Body of pancreas (tissue), 4 donors: ENCODE results near the gene KDM4B.

Source experiments
- CTCF ChIP-seq, 7 experiments: fragments of 450-650 bp in 4 of 7; fragments of 200-600 bp in 3 of 7; sonication (generic) in 3 of 7; IDR thresholded peaks; one replicate each; pipeline ENCODE4 v1.5.1; 2016 to 2019; ENCODE audit warnings: antibody characterized with exemption in 7 of 7
- POLR2A ChIP-seq, 3 donors: fragments of 450-650 bp; IDR thresholded peaks; one replicate each; pipeline ENCODE4 v1.6.1; 2016; ENCODE audit warnings: antibody characterized with exemption in 3 of 3, mild to moderate bottlenecking in 2 of 3

DNA sequence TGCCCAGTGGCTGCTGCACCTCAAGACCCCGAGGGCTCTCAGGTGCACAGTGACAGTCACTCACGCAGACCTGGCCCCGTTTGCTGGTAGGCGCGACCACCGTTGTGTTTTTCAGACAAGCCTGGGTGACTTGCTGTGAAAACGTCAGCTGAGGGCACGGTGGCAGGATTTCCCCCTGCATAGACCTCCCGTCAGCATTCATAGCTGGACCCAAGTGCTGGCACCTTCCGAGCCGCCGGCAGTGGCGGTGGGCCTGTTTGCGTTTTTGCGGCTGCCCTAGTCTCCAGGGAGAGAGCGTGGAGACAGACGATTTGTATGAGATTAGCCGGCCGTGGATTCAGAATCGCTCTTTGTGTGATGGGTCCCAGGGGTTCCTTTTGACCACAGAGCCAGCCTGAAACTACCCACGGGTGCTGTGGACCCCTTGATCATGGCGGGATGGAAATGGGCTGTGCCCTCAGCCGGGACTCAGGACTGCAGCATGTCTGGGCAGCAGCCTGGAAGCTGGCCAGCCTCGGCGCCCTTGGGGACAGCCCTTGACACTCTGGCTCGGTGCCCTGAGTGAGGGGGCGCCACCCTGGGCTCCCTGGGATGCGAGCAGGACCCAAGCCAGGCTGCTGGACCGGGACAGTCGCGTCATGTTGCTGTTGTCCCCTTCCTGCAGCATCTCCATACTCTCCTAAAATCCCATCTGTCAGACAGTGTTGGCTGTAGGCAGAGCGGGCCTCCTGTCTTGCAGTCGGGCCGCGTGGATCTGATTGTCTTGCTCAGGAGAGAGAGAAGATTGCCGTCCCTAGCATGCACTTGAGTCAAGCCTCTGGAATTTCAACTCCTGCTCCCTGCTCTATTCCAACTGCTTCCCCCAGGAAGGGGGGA lies 8.6 kb downstream of the KDM4B start:
- TF ChIP-seq CTCF (IDR thresholded peaks at IDR 0.05), result no peak
- TF ChIP-seq POLR2A (IDR thresholded peaks at IDR 0.05), result no peak
